IMR-90 (cell line): ENCODE measurements around the gene TRPM3. TPM values are rescaled to one million over a fixed set of nuclear protein-coding genes. Genes with fewer than 3 reads are reported as not detected.

Experiments used
- ATAC-seq: fragments of 200-7000 bp; cut with Tn5 transposase; 2 replicates; pipeline ENCODE4 v1.9.1; 2020; ENCODE audit warnings: low read depth, mild to moderate bottlenecking, moderate library complexity
- BruUV-seq: library from RNA; stranded (reverse); fragments of 400-500 nt; replicated peaks from 2 replicates; lab custom pipeline; 2021; lab: Mats Ljungman, UMichigan
- CTCF ChIA-PET: fragments of 300-600 bp; formaldehyde crosslinking; extraction: SDS; loops from one replicate; lab custom pipeline; 2021; ENCODE audit warnings: antibody characterized with exemption; lab: Yijun Ruan, JAX
- POLR2A ChIA-PET: fragments of 300-600 bp; sonication (Branson Sonifier 250); formaldehyde crosslinking; loops from one replicate; lab custom pipeline; 2022; ENCODE audit warnings: antibody characterized with exemption; ENCODE audit not compliant: unreplicated experiment; lab: Charles Lee
- DNase-seq: peaks from one replicate; pipeline ENCODE4 v3.0.0; 2013
- H2AFZ ChIP-seq: replicated peaks from 2 replicates; pipeline ENCODE3; 2013; ENCODE audit warnings: low read length, mild to moderate bottlenecking; ENCODE audit not compliant: poor library complexity
- H2AK5ac ChIP-seq: 2 replicates; pipeline ENCODE4 v1.6.1; 2013; ENCODE audit warnings: low read depth, low read length, inconsistent platforms
- H2AK9ac ChIP-seq: replicated peaks from 2 replicates; pipeline ENCODE3; 2013; ENCODE audit warnings: mild to moderate bottlenecking, low read depth, low read length, moderate library complexity; ENCODE audit not compliant: poor library complexity
- H2BK120ac ChIP-seq: 2 replicates; pipeline ENCODE4 v1.6.1; 2013; ENCODE audit warnings: low read depth, low read length, inconsistent platforms
- H2BK15ac ChIP-seq: 3 replicates; pipeline ENCODE4 v1.6.1; 2013; ENCODE audit warnings: low read depth, low read length, inconsistent platforms
- H2BK20ac ChIP-seq: 2 replicates; pipeline ENCODE4 v1.6.1; 2013; ENCODE audit warnings: low read depth, mild to moderate bottlenecking, inconsistent platforms, low read length, moderate library complexity
- H2BK5ac ChIP-seq: 2 replicates; pipeline ENCODE4 v1.6.1; 2013; ENCODE audit warnings: mild to moderate bottlenecking, low read depth, low read length, inconsistent platforms; ENCODE audit not compliant: poor library complexity, severe bottlenecking
- H3K14ac ChIP-seq: replicated peaks from 2 replicates; pipeline ENCODE4 v1.6.1; 2013; ENCODE audit warnings: low read depth, low read length, inconsistent platforms
- H3K18ac ChIP-seq: 2 replicates; pipeline ENCODE4 v1.6.1; 2013; ENCODE audit warnings: low read depth, low read length, control low read depth
- H3K23ac ChIP-seq: 2 replicates; pipeline ENCODE4 v1.6.1; 2013; ENCODE audit warnings: low read depth, low read length, inconsistent platforms
- H3K27ac ChIP-seq: 2 replicates; pipeline ENCODE4 v1.5.1; 2013; ENCODE audit warnings: mild to moderate bottlenecking, control low read depth, low read length; ENCODE audit not compliant: insufficient read depth
- H3K27me3 ChIP-seq: 2 replicates; pipeline ENCODE4 v1.6.1; 2013; ENCODE audit warnings: low read length; ENCODE audit not compliant: control insufficient read depth, insufficient read depth
- H3K36me3 ChIP-seq: 2 replicates; pipeline ENCODE4 v1.6.1; 2013; ENCODE audit warnings: low read length, mixed read lengths; ENCODE audit not compliant: control insufficient read depth, insufficient read depth
- H3K4ac ChIP-seq: 2 replicates; pipeline ENCODE4 v1.6.1; 2013; ENCODE audit warnings: low read depth, low read length, inconsistent platforms
- H3K4me1 ChIP-seq: 2 replicates; pipeline ENCODE4 v1.6.1; 2013; ENCODE audit warnings: low read length, mixed read lengths; ENCODE audit not compliant: control insufficient read depth, insufficient read depth
- H3K4me2 ChIP-seq: 2 replicates; pipeline ENCODE4 v1.6.1; 2013; ENCODE audit warnings: low read depth, mild to moderate bottlenecking, control low read depth, low read length, moderate library complexity
- H3K4me3 ChIP-seq: 2 replicates; pipeline ENCODE4 v1.5.1; 2013; ENCODE audit warnings: low read depth, mild to moderate bottlenecking, control low read depth, low read length, moderate library complexity; ENCODE audit not compliant: insufficient read depth
- H3K56ac ChIP-seq: 2 replicates; pipeline ENCODE4 v1.6.1; 2013; ENCODE audit warnings: low read length, inconsistent platforms; ENCODE audit not compliant: insufficient read depth; ENCODE audit errors: extremely low read depth
- H3K79me1 ChIP-seq, 2 experiments: 2 replicates each; pipeline ENCODE4 v1.6.1; 2013; ENCODE audit warnings: low read length in 2 of 2, inconsistent platforms in 1 of 2, low read depth in 1 of 2
- H3K9ac ChIP-seq: 2 replicates; pipeline ENCODE4 v1.6.1; 2013; ENCODE audit warnings: low read depth, low read length, control low read depth
- H3K9me1 ChIP-seq: 2 replicates; pipeline ENCODE4 v1.6.1; 2013; ENCODE audit warnings: low read length, inconsistent platforms; ENCODE audit not compliant: insufficient read depth
- H3K9me3 ChIP-seq: 2 replicates; pipeline ENCODE4 v1.6.1; 2013; ENCODE audit warnings: low read length; ENCODE audit not compliant: control insufficient read depth, insufficient read depth
- H4K20me1 ChIP-seq: 2 replicates; pipeline ENCODE4 v1.6.1; 2013; ENCODE audit warnings: low read length, inconsistent platforms; ENCODE audit not compliant: insufficient read depth
- H4K5ac ChIP-seq: 2 replicates; pipeline ENCODE4 v1.6.1; 2013; ENCODE audit warnings: mild to moderate bottlenecking, low read depth, low read length, control low read depth
- H4K8ac ChIP-seq, 2 experiments: 2 replicates each; pipeline ENCODE4 v1.6.1; 2013; ENCODE audit warnings: low read depth in 2 of 2, low read length in 2 of 2, control low read depth in 1 of 2, inconsistent platforms in 1 of 2
- H4K91ac ChIP-seq: 2 replicates; pipeline ENCODE4 v1.6.1; 2013; ENCODE audit warnings: low read depth, low read length, inconsistent platforms; ENCODE audit not compliant: insufficient read depth
- BHLHE40 ChIP-seq: fragments of 150-350 bp; IDR thresholded peaks from 2 replicates; pipeline ENCODE4 v1.6.1; 2016; ENCODE audit warnings: mild to moderate bottlenecking, low read depth, low read length
- CEBPB ChIP-seq: IDR thresholded peaks from 2 replicates; pipeline ENCODE4 v1.6.1; 2012; ENCODE audit warnings: low read depth, low read length, improper control_type of control experiment
- CHD1 ChIP-seq: IDR thresholded peaks from 2 replicates; pipeline ENCODE4 v1.6.1; 2012; ENCODE audit warnings: low read depth, low read length, improper control_type of control experiment
- CTCF ChIP-seq: conservative IDR thresholded peaks from 2 replicates; pipeline ENCODE4 v1.5.1; 2012; ENCODE audit warnings: mild to moderate bottlenecking, low read depth, low read length, improper control_type of control experiment
- ELK1 ChIP-seq: fragments of 150-350 bp; IDR thresholded peaks from 2 replicates; pipeline ENCODE4 v1.6.1; 2016; ENCODE audit warnings: low read depth, mild to moderate bottlenecking, low read length, moderate library complexity, borderline replicate concordance
- FOS ChIP-seq: fragments of 150-350 bp; IDR thresholded peaks from 2 replicates; pipeline ENCODE4 v1.6.1; 2016; ENCODE audit warnings: low read depth, low read length
- MAFK ChIP-seq: IDR thresholded peaks from 2 replicates; pipeline ENCODE4 v1.6.1; 2012; ENCODE audit warnings: low read depth, low read length, improper control_type of control experiment
- MAZ ChIP-seq: IDR thresholded peaks from 2 replicates; pipeline ENCODE4 v1.6.1; 2012; ENCODE audit warnings: low read depth, mild to moderate bottlenecking, low read length, improper control_type of control experiment, moderate library complexity, borderline replicate concordance
- MXI1 ChIP-seq: IDR thresholded peaks from 2 replicates; pipeline ENCODE4 v1.6.1; 2012; ENCODE audit warnings: low read depth, mild to moderate bottlenecking, low read length, moderate library complexity, borderline replicate concordance
- NFE2L2 ChIP-seq: fragments of 150-350 bp; IDR thresholded peaks from 2 replicates; pipeline ENCODE4 v1.6.1; 2016; ENCODE audit warnings: low read depth, mild to moderate bottlenecking, low read length
- POLR2A ChIP-seq: IDR thresholded peaks from 2 replicates; pipeline ENCODE4 v1.6.1; 2012; ENCODE audit warnings: mild to moderate bottlenecking, low read depth, low read length
- RAD21 ChIP-seq: IDR thresholded peaks from 2 replicates; pipeline ENCODE4 v1.6.1; 2012; ENCODE audit warnings: low read length, improper control_type of control experiment
- RCOR1 ChIP-seq: IDR thresholded peaks from 2 replicates; pipeline ENCODE4 v1.6.1; 2012; ENCODE audit warnings: mild to moderate bottlenecking, low read length, improper control_type of control experiment; ENCODE audit not compliant: insufficient replicate concordance
- RFX5 ChIP-seq: IDR thresholded peaks from 2 replicates; pipeline ENCODE4 v1.8.0; 2012; ENCODE audit warnings: low read depth, mild to moderate bottlenecking, low read length, moderate library complexity
- SMC3 ChIP-seq: fragments of 150-350 bp; IDR thresholded peaks from 2 replicates; pipeline ENCODE4 v1.6.1; 2016; ENCODE audit warnings: low read depth, mild to moderate bottlenecking, antibody characterized with exemption, low read length, moderate library complexity
- dilution Hi-C: fragments of 300-500 bp; cut with HindIII; formaldehyde crosslinking; loops from one replicate; pipeline ENCODE4 v1.14.3; 2018; ENCODE audit warnings: low sequenced_read_pairs; ENCODE audit not compliant: unreplicated experiment
- in situ Hi-C: fragments of 300-500 bp; cut with MboI; formaldehyde crosslinking; loops from 3 replicates; pipeline ENCODE4 v1.14.3; 2019; ENCODE audit warnings: low sequenced_read_pairs, inconsistent platforms, mixed read lengths
- intact Hi-C: fragments of 100-400 bp; cut with micrococcal nuclease; formaldehyde crosslinking; loops from 2 replicates; pipeline ENCODE4 v1.10.0; 2022
- polyA plus RNA-seq, 3 experiments: library from polyadenylated mRNA; depleted of rRNA; stranded (reverse); fragments of >200 nt; gene quantifications; 2 replicates each; pipeline ENCODE4 v1.2.3, GENCODE V29; 2012; ENCODE audit warnings: low replicate concordance in 1 of 3
- total RNA-seq: library from RNA; depleted of rRNA; stranded (reverse); fragments of >200 nt; gene quantifications from 2 replicates; pipeline ENCODE4 v1.2.3, GENCODE V29; 2012
- TF ChIP-seq, protein P1 (sequence below): fragments of 150-350 bp; IDR thresholded peaks from 2 replicates; pipeline ENCODE4 v1.6.1; 2017; ENCODE audit warnings: mild to moderate bottlenecking, antibody characterized with exemption, low read length, low read depth

TRPM3 gene
- total and polyA plus RNA-seq, 2 of the 4 experiments (the other 2 are of a cell fraction), result not detected

GRCh38 chr9:71032779-71033178, 88.6 kb downstream of the TRPM3 start:
- Histone ChIP-seq H2BK5ac (no peak overlapping the region), H3K9me1 (no peaks in the 10 kb centered on the region), H2AFZ (no peak overlapping the region), H3K14ac (no peak overlapping the region), H2BK120ac (no peak overlapping the region), H2BK15ac (no peak overlapping the region), H4K8ac (no peak overlapping the region), H4K91ac (no peak overlapping the region), H2AK9ac (no peak overlapping the region), H3K4me3 (no peak overlapping the region), H3K18ac (no peak overlapping the region), H3K4me1 (no peaks in the 10 kb centered on the region), H3K56ac (no peak overlapping the region), H3K9me3 (no peaks in the 10 kb centered on the region), H2AK5ac (no peak overlapping the region), H3K4ac (no peak overlapping the region), H3K79me1 (no peaks in the 10 kb centered on the region), H4K20me1 (no peaks in the 10 kb centered on the region), H2BK20ac (no peak overlapping the region), H3K27ac (no peak overlapping the region), H3K9ac (no peak overlapping the region), H4K5ac (no peak overlapping the region), H3K36me3 (no peaks in the 10 kb centered on the region), H3K23ac (no peak overlapping the region), H3K27me3 (no peaks in the 10 kb centered on the region; the same call in 1 of the 2 replicates), H3K4me2 (no peak overlapping the region)
- ATAC-seq (no peak), DNase-seq (no peak)
- ChIA-PET CTCF (no interaction called here), POLR2A (no interaction called here)
- intact Hi-C loops (no loop called here), in situ Hi-C loops (no loop called here), dilution Hi-C loops (no loop called here)
- no peak for TF ChIP-seq POLR2A
- no peak for TF ChIP-seq RAD21
- TF ChIP-seq CHD1, result no peak
- TF ChIP-seq RFX5, result no peak
- no peak for TF ChIP-seq MAFK
- TF ChIP-seq ELK1, result no peak
- TF ChIP-seq, protein P1, sequence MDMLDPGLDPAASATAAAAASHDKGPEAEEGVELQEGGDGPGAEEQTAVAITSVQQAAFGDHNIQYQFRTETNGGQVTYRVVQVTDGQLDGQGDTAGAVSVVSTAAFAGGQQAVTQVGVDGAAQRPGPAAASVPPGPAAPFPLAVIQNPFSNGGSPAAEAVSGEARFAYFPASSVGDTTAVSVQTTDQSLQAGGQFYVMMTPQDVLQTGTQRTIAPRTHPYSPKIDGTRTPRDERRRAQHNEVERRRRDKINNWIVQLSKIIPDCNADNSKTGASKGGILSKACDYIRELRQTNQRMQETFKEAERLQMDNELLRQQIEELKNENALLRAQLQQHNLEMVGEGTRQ, result no peak
- TF ChIP-seq SMC3, result no peak
- TF ChIP-seq BHLHE40, result no peak
- TF ChIP-seq NFE2L2, result no peak
- TF ChIP-seq FOS, result no peak
- no peak for TF ChIP-seq MAZ
- no peak for TF ChIP-seq CTCF
- TF ChIP-seq MXI1, result no peak
- no peak for TF ChIP-seq RCOR1
- no peak for TF ChIP-seq CEBPB
- no TSS peak for BruUV-seq
